GM19023 (cell line): ENCODE measurements around the gene NFIA.

Experiments
- ATAC-seq: cut with Tn5 transposase; IDR thresholded peaks from one replicate; pipeline ENCODE4 v1.9.1; 2021; ENCODE audit warnings: mild to moderate bottlenecking, moderate library complexity; ENCODE audit not compliant: unreplicated experiment

NFIA gene

DNA sequence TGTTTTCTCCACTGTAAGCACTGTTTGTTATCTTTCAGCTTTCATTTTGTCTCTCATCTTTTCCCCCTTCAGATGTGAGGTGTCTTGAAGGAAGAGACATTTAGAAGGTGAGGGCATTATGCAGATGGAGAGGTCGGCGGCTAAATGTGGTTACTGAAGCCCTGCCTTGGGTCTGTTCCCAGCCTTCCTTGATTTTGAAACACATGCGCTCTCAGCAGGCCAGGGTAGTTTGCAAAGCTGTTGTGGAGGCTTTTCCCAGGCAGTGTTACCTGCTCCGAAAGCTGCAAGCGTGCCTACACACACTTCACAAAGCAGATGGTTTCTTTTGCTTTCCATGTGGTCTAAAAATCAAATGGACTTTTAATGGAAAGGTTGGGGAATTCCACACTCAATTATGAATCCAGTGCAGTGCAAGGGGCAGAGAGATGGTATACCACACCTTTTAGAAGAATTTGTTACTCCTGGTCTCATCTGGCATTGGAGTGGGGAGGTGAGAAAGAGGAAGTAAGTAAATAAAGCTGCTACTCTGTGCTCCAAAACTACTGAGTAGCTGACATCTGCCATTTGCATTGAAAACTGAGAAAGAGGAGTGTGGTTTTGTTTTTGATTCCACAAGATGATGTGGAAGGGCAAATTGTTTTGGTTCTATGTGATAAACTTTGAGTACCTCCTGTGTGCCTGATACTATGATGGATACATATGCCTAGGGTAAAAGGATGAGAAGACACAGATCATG, 91.9 kb downstream of the NFIA start:
- no peak for ATAC-seq

DNA sequence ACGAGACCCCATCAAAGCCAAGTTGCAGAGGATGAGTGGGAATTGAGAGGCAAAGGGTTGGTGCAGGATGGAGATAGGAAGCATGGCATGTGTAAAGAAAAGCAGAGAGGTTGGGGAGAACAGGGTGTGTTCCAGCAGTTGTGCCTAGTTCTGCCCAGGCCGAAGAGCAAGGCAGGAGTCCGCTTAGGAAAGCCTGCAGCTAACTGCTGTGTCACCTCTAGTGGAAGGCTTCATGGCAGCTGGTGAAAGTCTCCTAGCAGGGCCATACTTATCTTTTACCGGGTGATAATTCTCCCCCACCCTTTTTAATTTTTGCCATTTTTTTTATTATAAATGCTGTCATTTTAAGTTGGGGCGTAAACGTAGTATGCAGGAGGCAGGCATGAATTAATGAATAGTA, 93.6 kb downstream of the NFIA start:
- ATAC-seq = no peak

DNA sequence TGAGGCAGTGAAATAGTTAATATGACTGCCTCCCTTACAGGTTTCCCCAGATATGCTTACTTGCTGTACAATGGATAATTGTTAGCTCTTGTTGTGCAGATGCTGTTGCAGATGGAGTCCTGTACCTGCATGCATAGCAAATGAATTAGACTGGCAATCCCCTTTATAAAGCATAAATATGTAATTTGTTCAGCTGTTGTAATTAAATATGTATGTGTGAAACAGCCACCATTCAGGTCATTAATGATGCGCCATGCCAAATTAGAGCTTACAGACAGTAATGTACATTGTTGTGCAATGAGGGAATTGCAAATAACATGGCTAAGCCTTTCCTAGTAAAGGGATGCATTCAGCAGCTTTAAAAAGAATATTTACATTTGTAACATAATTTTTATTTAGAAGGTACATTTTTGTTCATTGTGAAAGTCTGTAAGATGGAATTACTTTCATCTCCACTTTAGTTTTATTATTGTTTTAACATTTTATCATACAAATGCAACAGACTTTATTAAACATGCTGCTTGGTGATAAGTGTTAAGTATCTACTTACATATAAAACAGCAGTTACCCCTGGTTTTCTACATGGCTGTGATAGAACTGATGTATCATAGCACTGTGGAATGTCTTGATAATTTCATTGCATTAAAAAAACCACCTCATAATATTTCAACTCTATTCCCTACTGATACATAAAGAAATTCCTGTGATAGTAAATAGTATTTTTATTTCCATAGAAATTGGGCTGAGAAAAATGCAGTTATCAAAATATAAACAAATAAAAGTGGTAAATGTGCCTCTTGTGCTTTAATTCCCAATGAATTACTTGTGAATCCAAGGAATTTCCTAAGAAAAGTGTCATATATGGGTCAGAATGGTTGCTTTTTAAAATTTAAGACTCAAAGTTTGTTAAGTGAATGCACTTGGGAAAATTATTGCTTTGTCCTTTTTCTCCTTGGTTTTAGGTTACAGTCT, 99.0 kb downstream of the NFIA start:
- no peak for ATAC-seq

DNA sequence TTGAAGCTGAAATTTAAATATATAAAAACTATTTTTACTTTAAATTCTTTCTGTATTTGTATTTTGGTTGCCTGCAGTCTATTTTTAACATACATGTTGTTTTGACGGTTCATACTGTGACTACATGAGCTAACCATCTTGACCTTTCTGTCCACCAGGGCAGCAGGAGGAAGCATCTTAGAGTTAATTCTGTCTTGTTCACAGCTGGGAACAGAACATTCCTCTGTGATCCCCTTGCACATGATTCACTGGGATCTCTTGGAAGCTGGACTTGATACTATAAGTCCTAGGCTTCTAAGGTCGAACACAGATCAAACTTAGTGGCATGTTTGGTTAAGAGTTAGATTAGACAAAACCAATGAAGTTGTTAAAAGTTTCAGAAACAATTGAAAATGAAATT, 99.7 kb downstream of the NFIA start:
- ATAC-seq = no peak

DNA sequence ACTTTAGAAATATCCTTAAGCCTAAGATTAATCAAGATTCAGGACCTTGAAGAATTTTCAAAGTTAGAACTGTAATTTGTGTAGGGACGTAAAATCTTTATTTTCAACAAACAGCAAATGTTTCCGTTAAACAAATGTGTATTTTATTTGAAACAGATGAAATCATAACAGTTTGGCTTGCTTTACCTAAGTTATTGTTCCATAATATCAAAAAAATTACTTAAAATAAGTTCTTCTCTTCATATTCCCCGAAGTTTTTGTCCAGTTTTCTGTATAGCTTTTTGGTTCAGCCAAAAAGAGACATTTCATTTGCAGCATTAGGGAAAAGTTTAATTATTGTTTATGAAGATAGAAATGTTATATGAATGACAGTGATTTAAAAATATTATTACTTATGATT, 100.1 kb downstream of the NFIA start:
- no peak for ATAC-seq

DNA sequence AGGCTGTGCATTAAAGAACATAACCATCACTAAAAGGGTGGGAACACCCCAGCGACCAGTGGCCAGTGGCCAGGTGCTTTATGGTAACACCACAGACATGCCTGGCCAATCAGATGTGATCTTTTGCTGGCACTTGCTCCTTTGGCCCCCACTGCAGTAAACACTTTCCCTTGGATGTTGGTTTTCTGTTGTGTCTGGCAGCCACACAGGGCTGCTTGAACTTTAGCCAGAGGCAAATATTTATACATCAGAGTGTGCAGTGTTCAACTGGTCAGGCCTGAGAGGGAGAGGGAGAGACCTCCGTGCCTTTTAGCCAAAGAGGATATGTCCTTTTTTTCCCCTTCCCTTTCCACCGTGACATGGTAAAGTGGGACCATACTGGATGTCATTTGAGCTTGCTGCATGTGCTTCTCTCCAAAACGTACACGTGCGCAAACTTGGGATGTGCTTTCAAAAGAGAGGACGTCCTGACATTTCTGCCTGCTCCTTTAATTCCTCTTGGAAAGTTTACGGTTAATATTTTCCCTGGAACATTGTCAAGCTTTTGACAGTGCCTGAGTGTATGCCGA, 101.2 kb downstream of the NFIA start:
- no peak for ATAC-seq

GRCh38 chr1:61184040-61184713, 101.8 kb downstream of the NFIA start:
- ATAC-seq = no peak

GRCh38 chr1:61184714-61185106, 102.3 kb downstream of the NFIA start:
- no peak for ATAC-seq

GRCh38 chr1:61186753-61187152, 104.4 kb downstream of the NFIA start:
- no peak for ATAC-seq

- ATAC-seq = no peak
These were observed 105.2 kb downstream of the NFIA start for GRCh38 chr1:61187352-61188086.

- ATAC-seq = no peak
These were observed 107.8 kb downstream of the NFIA start for GRCh38 chr1:61190153-61190552.

DNA sequence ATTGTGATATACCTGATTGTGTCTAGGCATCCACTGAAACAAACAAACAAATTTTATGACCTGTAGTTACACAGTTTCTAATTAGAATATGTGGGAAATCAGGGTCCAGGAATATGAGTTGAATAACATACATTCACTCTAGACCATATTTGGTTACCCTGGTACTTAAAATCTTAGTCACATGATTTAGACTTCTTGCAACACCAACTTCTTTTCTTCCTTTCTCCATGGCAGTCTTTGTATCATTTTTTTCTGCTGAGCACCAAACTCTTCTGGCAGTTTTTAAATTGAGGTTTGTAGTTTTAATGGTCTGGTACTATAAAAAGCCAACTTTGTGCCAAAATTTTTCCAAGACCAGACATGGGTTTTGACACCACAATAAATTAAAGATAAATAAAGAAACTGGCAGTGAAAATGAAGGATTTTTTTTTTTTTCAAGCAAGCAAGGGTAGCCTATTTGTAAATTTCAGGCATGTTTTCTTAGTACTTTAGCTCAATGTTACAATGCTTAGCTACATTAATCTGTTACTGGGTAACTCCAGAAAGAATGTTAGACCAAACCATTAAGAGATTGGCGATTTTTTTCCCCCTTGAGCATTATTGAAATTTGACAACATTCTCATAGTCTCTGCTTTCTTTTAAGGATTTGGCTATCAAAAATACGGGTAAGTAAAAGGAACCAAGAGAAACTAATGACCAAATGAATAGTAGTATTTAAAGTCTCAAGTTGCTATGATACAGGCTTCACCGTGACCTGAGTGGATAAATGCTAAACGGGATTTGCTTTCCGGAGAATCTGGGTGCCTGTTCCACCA, 108.5 kb downstream of the NFIA start:
- ATAC-seq = no peak

- ATAC-seq = no peak
These were observed 109.0 kb downstream of the NFIA start for GRCh38 chr1:61191433-61191720.

GRCh38 chr1:61192663-61193330, 110.4 kb downstream of the NFIA start:
- no peak for ATAC-seq

DNA sequence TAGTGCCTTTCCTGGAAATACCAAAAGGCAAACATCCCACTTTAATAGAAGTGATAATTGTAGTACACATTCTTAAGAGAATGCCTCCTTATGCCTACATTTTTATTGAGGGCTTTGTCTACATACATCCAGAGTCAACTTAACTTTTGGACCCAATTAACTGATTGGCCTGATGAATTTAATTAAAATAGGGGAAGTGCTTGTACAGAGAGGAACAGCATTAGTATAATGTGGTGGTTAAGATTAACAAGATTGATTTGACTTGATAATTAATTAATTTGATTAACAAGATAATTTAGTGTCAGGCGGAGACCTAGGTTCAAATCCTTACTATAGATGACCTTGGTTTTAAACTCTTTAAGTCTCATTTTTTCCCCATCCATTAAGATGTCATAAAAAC, 111.4 kb downstream of the NFIA start:
- ATAC-seq = no peak

DNA sequence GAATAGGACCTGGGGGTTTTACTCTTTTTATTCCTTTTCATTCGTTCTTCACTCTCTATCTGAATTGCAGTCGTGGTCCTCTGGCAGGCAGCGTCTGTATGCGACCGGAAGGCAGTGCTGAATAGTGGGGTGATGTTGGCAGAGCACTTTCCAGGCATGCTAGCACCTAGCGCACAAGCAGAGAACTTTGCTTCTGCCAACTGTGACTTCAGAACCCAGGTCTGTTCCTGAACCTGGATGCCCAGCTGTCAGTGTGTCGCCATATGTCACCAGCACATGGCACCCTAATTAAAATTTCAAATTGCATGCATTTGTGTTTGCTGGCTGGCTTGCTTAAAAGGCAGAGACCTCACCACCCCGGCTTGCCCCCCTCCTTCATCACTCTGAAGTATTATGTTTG, 116.2 kb downstream of the NFIA start:
- ATAC-seq = no peak

GRCh38 chr1:61201035-61201434, 118.7 kb downstream of the NFIA start:
- ATAC-seq = no peak

DNA sequence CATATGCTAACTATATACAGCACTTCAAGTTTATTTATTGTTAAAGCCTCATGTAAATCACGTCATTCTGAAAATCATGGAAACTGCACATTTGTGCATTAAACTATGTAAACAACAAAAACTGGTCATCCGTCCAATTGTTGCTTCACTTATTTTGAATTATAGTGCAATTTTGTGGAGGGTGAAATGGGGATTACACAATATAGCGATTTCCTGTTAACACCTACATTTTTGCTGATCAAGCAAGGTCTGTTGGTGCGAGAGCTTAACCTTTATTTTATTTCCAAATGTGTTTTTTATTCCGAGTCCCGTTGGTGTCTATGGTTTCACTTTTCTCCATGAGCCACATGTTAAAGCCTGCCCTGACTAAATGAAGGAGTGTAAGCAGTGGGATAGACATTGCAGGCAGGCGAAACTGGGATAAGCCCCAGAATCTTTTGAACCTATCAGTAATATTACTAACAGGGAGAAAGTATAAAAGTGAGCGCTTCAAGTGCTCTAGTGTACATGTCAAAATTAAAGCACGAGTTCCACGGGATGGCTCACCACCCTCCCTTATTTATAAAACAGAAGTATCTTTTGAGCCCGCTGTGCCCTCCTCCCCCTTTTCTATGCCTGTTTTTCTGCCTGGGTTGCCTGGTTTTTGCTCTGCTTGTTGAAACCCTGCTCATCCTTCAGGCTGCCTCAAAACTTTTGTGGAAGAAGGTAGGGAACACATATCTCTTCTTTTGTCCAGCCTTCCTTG, 120.7 kb downstream of the NFIA start:
- ATAC-seq = no peak

DNA sequence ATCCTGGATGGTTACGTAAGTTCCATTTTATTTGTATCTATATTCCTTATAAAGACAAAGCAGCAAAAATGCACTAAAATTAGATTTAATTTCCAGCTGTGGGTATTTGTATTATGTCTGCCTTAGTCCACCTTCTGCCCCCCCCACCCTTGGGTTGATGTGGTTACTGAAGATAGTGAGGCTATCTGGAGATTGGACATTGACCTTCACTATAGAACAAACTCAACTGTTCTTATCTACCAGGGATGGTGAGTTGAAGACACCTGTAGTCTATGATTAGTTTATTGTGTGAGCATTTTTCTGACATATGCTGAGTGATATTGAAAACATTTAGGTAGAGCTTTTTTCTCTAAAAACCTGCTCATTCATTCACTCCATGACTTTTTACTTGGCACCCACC, 122.2 kb downstream of the NFIA start:
- no peak for ATAC-seq
